RPMI7951 (cell line): Measurements from ENCODE around the gene CSTB. TPM values are rescaled to one million over a fixed set of nuclear protein-coding genes. Genes with fewer than 3 reads are reported as not detected.
A peak's percentile ranks its signal among the peaks of the same experiment; 100 is the strongest.

ENCODE experiments used
- DNase-seq: peaks from one replicate; pipeline ENCODE4 v3.0.0-alpha.2; 2012; ENCODE audit warnings: low read depth
- total RNA-seq: library from RNA; depleted of rRNA; stranded (reverse); fragments of >200 nt; shearing (Covaris generic); gene quantifications from 2 replicates; pipeline ENCODE4 v1.2.3, GENCODE V29; 2014; rRNA removed

The CSTB gene
- total RNA-seq, 1 experiment from 2014 or later: 25.7 TPM

- DNase-seq: no peak
Measured at GRCh38 chr21:43731476-43731875, 44.6 kb downstream of the CSTB start.

GRCh38 chr21:43728467-43729390 is 47.4 kb downstream of the CSTB start:
- peak; percentile 98 for DNase-seq

GRCh38 chr21:43728154-43728466 is 48.0 kb downstream of the CSTB start:
- no peak for DNase-seq

GRCh38 chr21:43727519-43728153 is 48.5 kb downstream of the CSTB start:
- peak; percentile 60 for DNase-seq

- DNase-seq: no peak
Measured at GRCh38 chr21:43726686-43727518, 49.2 kb downstream of the CSTB start.

Other genes starting within 250 kb of the CSTB start
- gene HSF2BP, start 116.8 kb downstream of the CSTB start, total RNA-seq: 0.49 and 0.96 TPM in 2 replicates
- gene RRP1B, start 116.7 kb downstream of the CSTB start, total RNA-seq: 12.1 and 13.1 TPM in 2 replicates
- 41.3 and 41.8 TPM in 2 replicates for gene PDXK, start 57.2 kb downstream of the CSTB start, total RNA-seq
- 12.8 and 19.6 TPM in 2 replicates for gene RRP1, start 13.3 kb upstream of the CSTB start, total RNA-seq
- 18.3 and 23.3 TPM in 2 replicates for gene AGPAT3, start 88.9 kb upstream of the CSTB start, total RNA-seq
- 11.8 and 24.5 TPM in 2 replicates for gene TRAPPC10, start 236.0 kb upstream of the CSTB start, total RNA-seq